B cell (primary cell): ENCODE measurements around the gene ARL14EP. TPM values are rescaled to one million over a fixed set of nuclear protein-coding genes. Genes with fewer than 3 reads are reported as not detected.

ENCODE experiments used
- ATAC-seq: fragments of 200-7000 bp; cut with Tn5 transposase; one replicate; pipeline ENCODE4 v1.10.0; 2021; ENCODE audit warnings: low read depth, mild to moderate bottlenecking, moderate number of reproducible peaks, moderate library complexity
- CTCF ChIA-PET: fragments of 350-600 bp; sonication (Branson Sonifier 250); formaldehyde crosslinking; loops from one replicate; lab custom pipeline; 2021; ENCODE audit warnings: antibody characterized with exemption, inconsistent platforms; lab: Charles Lee
- POLR2A ChIA-PET: fragments of 350-600 bp; sonication (Branson Sonifier 250); formaldehyde crosslinking; loops from one replicate; lab custom pipeline; 2021; ENCODE audit warnings: antibody characterized with exemption; lab: Charles Lee
- DNase-seq: peaks from one replicate; pipeline ENCODE4 v3.0.0; 2013
- H2AFZ ChIP-seq: 2 replicates; pipeline ENCODE4 v1.6.1; 2012; ENCODE audit warnings: mild to moderate bottlenecking, low read depth, low read length; ENCODE audit not compliant: insufficient read depth, poor library complexity, severe bottlenecking
- H3K27ac ChIP-seq, 2 donors: 1 replicate in 1 of 2; 2 replicates in 1 of 2; pipeline ENCODE4 v1.5.1; 2012 to 2013; ENCODE audit warnings: low read length in 2 of 2, mild to moderate bottlenecking in 2 of 2, moderate library complexity in 1 of 2
- H3K27me3 ChIP-seq, 4 experiments: fragments of 200-600 bp in 1 of 4; sonication (generic) in 1 of 4; replicated peaks in 1 of 4; 1 replicate in 2 of 4; 2 replicates in 2 of 4; pipeline versions ENCODE4 v1.6.1 to v1.7.0; 2013 to 2016; ENCODE audit warnings: low read length in 3 of 4, mild to moderate bottlenecking in 2 of 4, mixed read lengths in 1 of 4, moderate library complexity in 1 of 4; ENCODE audit not compliant: insufficient read depth in 4 of 4, control insufficient read depth in 3 of 4; ENCODE audit errors: control extremely low read depth in 1 of 4
- H3K36me3 ChIP-seq, 2 experiments: replicated peaks in 1 of 2; 1 replicate in 1 of 2; 2 replicates in 1 of 2; pipeline versions ENCODE4 v1.6.1 to v1.7.1; 2013; ENCODE audit warnings: low read length in 1 of 2; ENCODE audit not compliant: insufficient read depth in 2 of 2, control insufficient read depth in 1 of 2; ENCODE audit errors: control extremely low read depth in 1 of 2, extremely low read depth in 1 of 2
- H3K4me1 ChIP-seq, 2 donors: fragments of 200-600 bp in 1 of 2; sonication (generic) in 1 of 2; 1 replicate in 1 of 2; 2 replicates in 1 of 2; pipeline versions ENCODE4 v1.5.1 to v1.6.1; 2013 to 2017; ENCODE audit warnings: low read length in 2 of 2; ENCODE audit not compliant: control insufficient read depth in 2 of 2, insufficient read depth in 2 of 2
- H3K4me2 ChIP-seq: replicated peaks from 2 replicates; pipeline ENCODE3; 2012; ENCODE audit warnings: mild to moderate bottlenecking, low read depth, low read length; ENCODE audit not compliant: poor library complexity, severe bottlenecking
- H3K4me3 ChIP-seq, 5 experiments: fragments of 200-600 bp in 1 of 5; sonication (generic) in 1 of 5; 1 replicate in 3 of 5; 2 replicates in 2 of 5; pipeline versions ENCODE4 v1.5.1 to v1.7.0; 2011 to 2016; ENCODE audit warnings: low read length in 4 of 5, mild to moderate bottlenecking in 4 of 5, low read depth in 2 of 5, control low read depth in 1 of 5, moderate library complexity in 1 of 5; ENCODE audit not compliant: insufficient read depth in 1 of 5; ENCODE audit errors: control extremely low read depth in 1 of 5, extremely low read depth in 1 of 5
- H3K79me2 ChIP-seq: fragments of 200-600 bp; sonication (generic); one replicate; pipeline ENCODE4 v1.6.0; 2016; ENCODE audit warnings: low read length; ENCODE audit not compliant: control insufficient read depth, insufficient read depth
- H3K9ac ChIP-seq: fragments of 200-600 bp; sonication (generic); 2 replicates; pipeline ENCODE4 v1.6.1; 2017; ENCODE audit warnings: mild to moderate bottlenecking, low read length, moderate library complexity
- H3K9me3 ChIP-seq, 3 donors: one replicate each; pipeline versions ENCODE4 v1.6.1 to v1.7.1; 2013; ENCODE audit warnings: low read length in 2 of 3; ENCODE audit not compliant: control insufficient read depth in 2 of 3, insufficient read depth in 1 of 3; ENCODE audit errors: control extremely low read depth in 1 of 3
- H4K20me1 ChIP-seq: 2 replicates; pipeline ENCODE4 v1.6.0; 2012; ENCODE audit warnings: mild to moderate bottlenecking, low read length; ENCODE audit not compliant: insufficient read depth, control insufficient read depth, poor library complexity, severe bottlenecking
- H3K27ac Mint-ChIP-seq: one replicate; pipeline ENCODE4 v1.8.0; 2021; ENCODE audit warnings: mixed read lengths
- H3K27me3 Mint-ChIP-seq: one replicate; pipeline ENCODE4 v1.8.0; 2021; ENCODE audit warnings: mixed read lengths
- H3K4me1 Mint-ChIP-seq: one replicate; pipeline ENCODE4 v1.8.0; 2021; ENCODE audit warnings: mixed read lengths
- H3K4me3 Mint-ChIP-seq: one replicate; pipeline ENCODE4 v1.8.0; 2021; ENCODE audit warnings: mixed read lengths
- H3K9me3 Mint-ChIP-seq: one replicate; pipeline ENCODE4 v1.8.0; 2022; ENCODE audit warnings: mixed read lengths; ENCODE audit not compliant: insufficient read depth
- EZH2 ChIP-seq: IDR thresholded peaks from 2 replicates; pipeline ENCODE4 v1.6.1; 2012; ENCODE audit warnings: borderline replicate concordance, low read depth, mild to moderate bottlenecking, moderate library complexity, low read length; ENCODE audit not compliant: insufficient read depth, poor library complexity, severe bottlenecking
- WGBS: methylation state at CpG from one replicate; pipeline ENCODE4 v1.1.5; 2013; ENCODE audit warnings: missing lambda C conversion rate; ENCODE audit not compliant: insufficient coverage; 5-methylcytosine and 5-hydroxymethylcytosine counted together
- intact Hi-C: fragments of 100-400 bp; cut with micrococcal nuclease; formaldehyde crosslinking; loops from one replicate; pipeline ENCODE4 v1.10.0; 2022
- polyA plus RNA-seq: library from polyadenylated mRNA; depleted of rRNA; stranded (reverse); fragments of >200 nt; gene quantifications from 2 replicates; pipeline ENCODE4 v1.2.3, GENCODE V29; 2012
- total RNA-seq, 2 donors: library from RNA; stranded (reverse); fragments of 120-200 nt in 1 of 2; gene quantifications; 1 replicate in 1 of 2; 2 replicates in 1 of 2; pipeline versions ENCODE4 v1.2.3 to v1.2.4, GENCODE V29; 2013 to 2022
- TF ChIP-seq, protein P1 (sequence below): fragments of 200-600 bp; IDR thresholded peaks from one replicate; pipeline ENCODE4 v1.8.0; 2022; ENCODE audit warnings: antibody characterized with exemption, mild to moderate bottlenecking

The ARL14EP gene
- total and polyA plus RNA-seq, 2 donors (not counting 1 experiment from before 2014, with no cell fraction given): 19.9 to 47.3 TPM

DNA sequence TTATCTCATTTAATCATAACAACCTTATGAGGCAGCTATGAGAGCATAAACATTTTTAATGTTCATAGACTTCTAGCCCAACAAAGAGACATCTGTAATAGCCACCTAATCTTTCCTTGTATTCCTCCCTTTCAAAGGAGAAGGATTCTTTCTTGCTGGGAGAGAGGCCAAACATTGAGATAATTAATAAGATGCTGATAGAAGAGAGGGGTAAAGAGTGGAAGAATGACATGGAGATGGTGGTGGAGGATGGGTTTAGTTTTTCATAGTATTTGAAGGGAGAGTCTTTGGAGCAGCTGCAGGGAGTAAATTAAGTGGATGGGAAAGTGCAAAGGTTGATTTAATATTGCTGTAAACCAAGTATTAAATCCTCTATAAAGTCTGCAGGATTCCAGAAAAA, 57.9 kb downstream of the ARL14EP start:
- H3K9me3 ChIP-seq: no peaks in the 10 kb centered on the region
- H3K4me1 Mint-ChIP-seq: no peaks in the 10 kb centered on the region
- DNase-seq (no peak), ATAC-seq (no peak)
- H3K9ac ChIP-seq: no peak overlapping the region
- H3K4me3 ChIP-seq: no peak overlapping the region
- H3K27ac ChIP-seq: no peak overlapping the region
- no peaks in the 10 kb centered on the region for H3K36me3 ChIP-seq
- no peaks in the 10 kb centered on the region for H3K9me3 Mint-ChIP-seq
- no peaks in the 10 kb centered on the region for H3K27me3 ChIP-seq
- H3K4me2 ChIP-seq: no peak overlapping the region
- no peaks in the 10 kb centered on the region for H4K20me1 ChIP-seq
- H3K4me3 Mint-ChIP-seq: no peak overlapping the region
- H3K27ac Mint-ChIP-seq: no peak overlapping the region
- no peak for TF ChIP-seq EZH2
- TF ChIP-seq, protein P1, sequence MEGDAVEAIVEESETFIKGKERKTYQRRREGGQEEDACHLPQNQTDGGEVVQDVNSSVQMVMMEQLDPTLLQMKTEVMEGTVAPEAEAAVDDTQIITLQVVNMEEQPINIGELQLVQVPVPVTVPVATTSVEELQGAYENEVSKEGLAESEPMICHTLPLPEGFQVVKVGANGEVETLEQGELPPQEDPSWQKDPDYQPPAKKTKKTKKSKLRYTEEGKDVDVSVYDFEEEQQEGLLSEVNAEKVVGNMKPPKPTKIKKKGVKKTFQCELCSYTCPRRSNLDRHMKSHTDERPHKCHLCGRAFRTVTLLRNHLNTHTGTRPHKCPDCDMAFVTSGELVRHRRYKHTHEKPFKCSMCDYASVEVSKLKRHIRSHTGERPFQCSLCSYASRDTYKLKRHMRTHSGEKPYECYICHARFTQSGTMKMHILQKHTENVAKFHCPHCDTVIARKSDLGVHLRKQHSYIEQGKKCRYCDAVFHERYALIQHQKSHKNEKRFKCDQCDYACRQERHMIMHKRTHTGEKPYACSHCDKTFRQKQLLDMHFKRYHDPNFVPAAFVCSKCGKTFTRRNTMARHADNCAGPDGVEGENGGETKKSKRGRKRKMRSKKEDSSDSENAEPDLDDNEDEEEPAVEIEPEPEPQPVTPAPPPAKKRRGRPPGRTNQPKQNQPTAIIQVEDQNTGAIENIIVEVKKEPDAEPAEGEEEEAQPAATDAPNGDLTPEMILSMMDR: no peak
- intact Hi-C loops: no loop called here
- no peaks in the 10 kb centered on the region for H3K4me1 ChIP-seq
- H2AFZ ChIP-seq: no peak overlapping the region
- POLR2A ChIA-PET: no interaction called here
- H3K27me3 Mint-ChIP-seq: peaks cover 20% of the 10 kb centered on the region
- CTCF ChIA-PET: no interaction called here
- H3K79me2 ChIP-seq: no peaks in the 10 kb centered on the region

DNA sequence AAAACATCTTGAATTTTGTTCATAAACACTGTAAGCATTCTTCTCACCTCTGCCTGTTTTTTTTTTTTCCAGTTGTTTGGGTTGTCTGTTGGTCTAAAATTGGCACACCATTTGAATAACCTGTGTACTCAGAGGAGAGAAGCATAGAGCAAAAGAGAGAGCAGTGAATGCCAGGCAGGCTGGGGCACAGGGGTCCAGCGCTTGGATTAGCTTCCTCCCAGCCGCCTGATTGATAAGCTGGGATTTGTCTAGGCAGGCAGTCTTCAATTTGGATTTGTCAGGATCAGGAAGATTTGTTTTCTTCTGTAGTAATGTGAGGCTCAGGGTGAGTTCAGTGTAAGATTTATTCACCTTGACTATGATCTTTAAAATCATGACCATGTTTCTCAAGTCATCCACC, 59.0 kb downstream of the ARL14EP start:
- DNase-seq (no peak), ATAC-seq (no peak)
- Histone ChIP-seq H3K27ac (no peak overlapping the region), H3K4me3 (no peak overlapping the region), H3K79me2 (no peaks in the 10 kb centered on the region), H3K9me3 (no peaks in the 10 kb centered on the region), H3K9ac (no peak overlapping the region), H3K4me2 (no peak overlapping the region), H2AFZ (no peak overlapping the region), H3K27me3 (no peaks in the 10 kb centered on the region), H4K20me1 (no peaks in the 10 kb centered on the region), H3K36me3 (no peaks in the 10 kb centered on the region), H3K4me1 (no peaks in the 10 kb centered on the region)
- TF ChIP-seq, protein P1: no peak
- no peak for TF ChIP-seq EZH2
- ChIA-PET POLR2A (no interaction called here), CTCF (no interaction called here)
- H3K27me3 Mint-ChIP-seq: peaks cover 20% of the 10 kb centered on the region
- no peaks in the 10 kb centered on the region for H3K4me1 Mint-ChIP-seq
- no peaks in the 10 kb centered on the region for H3K9me3 Mint-ChIP-seq
- intact Hi-C loops: no loop called here
- H3K4me3 Mint-ChIP-seq: no peak overlapping the region
- 92% methylated on average over 2 of the region's 2 CpGs for whole genome bisulfite sequencing
- H3K27ac Mint-ChIP-seq: no peak overlapping the region

Other genes starting within 250 kb of the ARL14EP start
- not detected in 2 replicates for gene FSHB, start 92.1 kb upstream of the ARL14EP start, total RNA-seq
- not detected in 2 replicates for gene FSHB, start 92.1 kb upstream of the ARL14EP start, polyA plus RNA-seq